Mammary epithelial cell (primary cell): ENCODE measurements around the gene ZNF225.

ENCODE experiments used
- EZH2 ChIP-seq: IDR thresholded peaks from 2 replicates; pipeline ENCODE4 v1.6.1; 2012; ENCODE audit warnings: low read length, inconsistent platforms, borderline replicate concordance
- TF ChIP-seq, protein P1 (sequence below), 2 donors: IDR thresholded peaks in 1 of 2; conservative IDR thresholded peaks in 1 of 2; 2 replicates each; pipeline ENCODE4 v1.5.1; 2011 to 2012; ENCODE audit warnings: inconsistent platforms in 2 of 2, low read length in 2 of 2, mild to moderate bottlenecking in 2 of 2, control low read depth in 1 of 2, low read depth in 1 of 2; ENCODE audit not compliant: insufficient read depth in 1 of 2; ENCODE audit errors: extremely low read depth in 1 of 2

DNA sequence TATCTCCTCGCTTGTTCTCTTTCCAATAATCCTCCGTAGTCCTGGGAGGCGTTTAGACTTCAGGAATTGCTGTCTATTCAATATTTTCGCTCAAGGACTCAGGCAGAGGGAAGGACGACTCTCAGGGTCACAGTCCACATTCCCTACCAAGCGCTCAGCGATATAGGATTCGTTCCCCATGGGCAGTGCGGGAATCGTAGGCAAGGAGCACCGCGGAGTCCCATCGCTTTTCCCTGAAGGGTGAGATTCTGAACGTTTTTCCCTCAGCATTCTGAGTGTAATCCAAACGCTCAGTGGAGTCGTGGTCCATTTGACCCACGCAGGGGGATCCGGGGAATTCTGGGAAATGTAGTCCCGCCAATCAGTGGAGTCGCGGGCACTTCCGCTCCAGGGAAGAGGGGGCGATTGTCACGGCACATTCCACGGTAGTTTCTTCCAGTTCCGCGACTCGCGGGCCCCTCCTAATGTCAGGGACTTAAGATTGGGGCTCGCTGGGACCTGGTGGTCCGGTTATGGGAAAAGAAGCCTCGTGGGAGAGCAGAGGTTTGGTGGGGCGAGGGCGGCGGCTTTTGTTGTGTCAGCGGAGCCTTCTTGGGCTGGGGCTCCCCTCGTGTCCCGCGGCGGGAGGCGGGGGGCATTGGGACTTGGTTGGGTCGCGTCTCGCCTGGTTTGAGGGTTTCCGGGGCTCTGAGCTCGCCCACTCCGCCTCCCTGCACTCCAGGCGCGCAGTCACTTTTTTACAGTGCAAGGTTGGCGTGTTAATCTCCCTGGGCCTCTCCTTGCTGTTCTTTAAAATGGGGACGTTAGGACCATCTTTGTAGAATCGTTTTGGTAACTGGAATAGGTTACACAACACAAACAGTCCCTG, 28.2 kb downstream of the ZNF225 start, which contains the start of gene ZNF234:
- TF ChIP-seq, protein P1, sequence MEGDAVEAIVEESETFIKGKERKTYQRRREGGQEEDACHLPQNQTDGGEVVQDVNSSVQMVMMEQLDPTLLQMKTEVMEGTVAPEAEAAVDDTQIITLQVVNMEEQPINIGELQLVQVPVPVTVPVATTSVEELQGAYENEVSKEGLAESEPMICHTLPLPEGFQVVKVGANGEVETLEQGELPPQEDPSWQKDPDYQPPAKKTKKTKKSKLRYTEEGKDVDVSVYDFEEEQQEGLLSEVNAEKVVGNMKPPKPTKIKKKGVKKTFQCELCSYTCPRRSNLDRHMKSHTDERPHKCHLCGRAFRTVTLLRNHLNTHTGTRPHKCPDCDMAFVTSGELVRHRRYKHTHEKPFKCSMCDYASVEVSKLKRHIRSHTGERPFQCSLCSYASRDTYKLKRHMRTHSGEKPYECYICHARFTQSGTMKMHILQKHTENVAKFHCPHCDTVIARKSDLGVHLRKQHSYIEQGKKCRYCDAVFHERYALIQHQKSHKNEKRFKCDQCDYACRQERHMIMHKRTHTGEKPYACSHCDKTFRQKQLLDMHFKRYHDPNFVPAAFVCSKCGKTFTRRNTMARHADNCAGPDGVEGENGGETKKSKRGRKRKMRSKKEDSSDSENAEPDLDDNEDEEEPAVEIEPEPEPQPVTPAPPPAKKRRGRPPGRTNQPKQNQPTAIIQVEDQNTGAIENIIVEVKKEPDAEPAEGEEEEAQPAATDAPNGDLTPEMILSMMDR (conservative IDR thresholded peaks at IDR 0.05 in 1 of 2, IDR thresholded peaks at IDR 0.05 in 1 of 2; ENCODE audit: extremely low read depth in 1 of 2, insufficient read depth in 1 of 2, low read depth in 1 of 2, low read length in 2 of 2), result no peak
- no peak for TF ChIP-seq EZH2
